Germinal center (tissue), 1 donor: ENCODE measurements around the gene CAMK4.

ENCODE experiments used
- DNase-seq: peaks from one replicate; pipeline ENCODE4 v3.0.0; 2012; ENCODE audit warnings: mixed read lengths, low spot score

The CAMK4 gene

DNA sequence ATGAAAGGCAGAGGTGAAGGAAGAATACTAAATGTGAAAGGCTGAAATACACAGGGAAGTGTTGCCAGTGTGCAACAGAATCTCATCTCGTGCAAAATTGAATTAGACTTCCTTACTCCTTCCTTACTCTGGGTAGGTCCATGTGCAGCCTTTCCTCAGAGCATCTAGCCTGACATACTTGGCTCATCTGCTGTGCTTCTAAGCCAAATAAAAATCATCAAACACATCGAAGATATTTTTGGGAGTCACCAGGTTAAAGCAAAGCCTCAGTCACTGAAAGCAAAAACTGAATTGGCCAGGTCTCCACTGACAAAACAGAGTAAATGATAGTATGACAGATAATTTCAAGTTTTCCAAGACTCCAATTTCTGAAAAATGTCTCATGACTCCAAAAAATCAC, 268.8 kb downstream of the CAMK4 start:
- DNase-seq = no peak

DNA sequence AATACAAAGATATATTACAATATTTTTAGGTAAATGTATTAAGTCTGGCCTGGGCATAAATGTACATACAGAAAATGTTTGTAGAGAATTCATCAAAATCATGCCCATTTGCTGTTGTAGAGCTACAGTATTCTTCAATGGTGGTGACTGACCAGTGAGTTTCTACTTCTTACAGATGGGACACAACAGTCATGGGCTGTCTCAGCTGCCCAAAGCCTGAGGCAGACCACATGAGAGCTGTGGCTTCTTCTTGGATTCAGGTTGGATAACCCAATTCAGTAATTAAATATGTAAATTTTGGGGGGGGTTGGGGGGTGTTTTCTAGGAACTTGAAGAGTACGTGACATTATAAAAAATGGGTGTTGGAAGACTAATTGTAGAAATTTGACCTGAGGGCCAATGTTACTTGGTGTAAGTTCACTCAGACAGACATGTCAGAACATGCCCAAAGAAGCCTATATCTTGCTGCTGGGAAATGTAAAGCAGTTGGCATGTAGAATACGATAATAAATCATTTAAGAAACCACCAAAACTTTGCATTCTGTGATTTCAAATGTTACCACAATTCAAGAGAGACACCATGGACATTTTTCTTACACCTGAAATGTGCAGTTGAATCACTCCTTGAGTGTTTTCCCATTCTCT, 270.3 kb downstream of the CAMK4 start:
- DNase-seq = no peak

DNA sequence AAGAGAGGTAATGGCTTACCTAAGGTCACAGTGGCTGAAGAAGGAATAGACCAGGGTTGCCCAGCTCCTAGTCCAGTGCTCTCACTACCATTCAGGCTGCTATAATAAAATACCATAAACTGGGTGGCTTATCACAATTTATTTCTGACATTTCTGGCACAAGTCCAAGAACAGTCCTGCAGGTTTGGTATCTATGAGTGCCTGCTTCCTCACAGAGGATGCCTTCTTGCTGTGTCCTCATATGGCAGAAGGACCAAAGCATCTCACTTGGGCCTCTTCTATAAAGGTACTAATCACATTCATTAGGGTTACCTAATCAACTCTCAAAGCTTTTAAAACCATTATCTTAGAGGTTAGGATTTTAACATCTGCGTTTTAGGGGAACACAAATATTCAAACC, 271.0 kb downstream of the CAMK4 start:
- no peak for DNase-seq

DNA sequence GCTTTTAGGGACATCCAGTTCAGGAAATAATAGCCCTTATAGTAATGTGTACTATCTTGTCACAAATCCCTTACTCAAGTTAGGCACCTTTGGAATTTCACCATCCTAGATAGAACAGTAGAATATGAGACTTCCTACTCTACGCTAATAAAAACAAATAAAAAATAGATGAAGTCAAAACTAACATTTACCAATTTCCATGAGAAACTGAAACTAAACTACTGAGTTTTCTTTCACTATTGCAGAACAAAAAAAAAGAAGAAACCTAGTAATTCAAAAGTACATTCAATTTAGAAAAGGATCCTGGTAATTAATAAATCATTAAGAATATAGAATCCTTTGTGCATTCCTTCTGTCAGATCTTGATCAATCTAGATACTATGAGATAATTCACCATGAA, 274.2 kb downstream of the CAMK4 start:
- DNase-seq = no peak

DNA sequence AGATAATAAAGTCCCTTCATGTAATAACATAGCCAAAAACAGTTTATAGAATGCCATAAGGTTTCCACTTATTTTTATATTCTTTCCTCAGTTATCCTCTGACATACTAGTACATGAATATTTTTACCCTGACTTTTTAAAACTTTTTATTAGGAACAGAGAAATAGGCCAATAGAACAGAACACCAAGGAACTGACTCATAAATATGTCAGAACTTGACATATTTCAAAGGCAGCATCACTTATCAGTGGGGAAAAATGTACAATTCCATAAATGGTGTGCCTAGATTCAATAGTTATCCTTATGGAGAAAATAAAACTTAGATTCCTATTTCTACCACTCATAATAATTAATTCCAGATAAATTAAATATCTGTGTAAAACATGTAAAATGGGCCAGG, 278.8 kb downstream of the CAMK4 start:
- DNase-seq = no peak

DNA sequence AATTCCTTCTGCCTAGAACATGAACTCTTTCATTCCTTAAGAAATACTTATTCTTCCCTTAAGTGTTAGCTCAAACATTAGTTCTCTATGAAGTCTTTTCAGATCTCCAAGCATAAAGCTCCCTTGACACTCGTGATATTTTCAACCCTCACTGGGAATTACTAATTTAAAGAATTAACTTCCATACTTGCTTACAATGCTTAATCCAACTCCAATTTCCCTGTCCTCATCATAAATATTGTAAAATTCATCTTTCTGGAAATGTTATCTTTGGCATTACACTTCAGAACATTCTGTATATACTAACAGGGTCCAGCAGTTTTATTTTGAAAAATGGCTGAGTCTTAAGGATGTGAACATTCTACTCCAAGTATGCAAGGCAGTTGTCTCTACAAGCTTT, 280.9 kb downstream of the CAMK4 start:
- no peak for DNase-seq

DNA sequence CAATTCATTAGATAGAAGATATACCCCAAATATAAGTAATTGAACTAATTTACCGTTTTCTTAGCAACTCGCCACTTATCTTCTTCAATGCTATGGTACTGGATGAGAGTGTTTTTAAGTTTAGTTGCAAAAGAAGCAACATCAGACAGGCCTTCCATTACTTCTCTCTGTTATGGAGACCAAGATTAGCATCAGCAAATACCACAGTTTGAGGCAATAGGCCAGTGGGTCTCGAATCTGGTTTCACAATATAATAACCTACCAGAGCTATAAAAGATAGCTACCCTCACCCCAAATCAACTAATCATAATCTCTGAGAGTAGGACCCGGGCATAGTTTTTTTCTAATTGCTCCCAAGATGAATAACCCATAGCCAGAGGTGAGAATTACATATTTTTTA, 283.1 kb downstream of the CAMK4 start:
- no peak for DNase-seq

DNA sequence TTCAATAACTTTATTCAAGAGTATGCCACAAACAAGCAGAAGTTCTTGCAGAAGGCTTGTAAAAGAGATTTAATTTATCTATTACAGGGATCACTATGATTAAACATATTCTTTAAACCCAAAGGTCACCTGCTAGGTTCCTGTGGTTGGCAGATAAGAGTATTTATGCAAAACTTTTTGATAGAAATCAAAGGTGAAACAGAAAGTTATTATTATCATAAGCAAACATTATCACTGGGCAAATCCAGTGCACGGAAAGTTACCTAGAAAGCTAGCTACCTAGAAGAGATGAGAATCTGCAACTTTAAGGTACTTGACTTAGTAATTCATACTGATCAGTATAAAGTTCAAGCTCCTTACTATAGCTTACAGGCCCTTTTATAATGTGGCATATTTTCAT, 284.9 kb downstream of the CAMK4 start:
- no peak for DNase-seq

DNA sequence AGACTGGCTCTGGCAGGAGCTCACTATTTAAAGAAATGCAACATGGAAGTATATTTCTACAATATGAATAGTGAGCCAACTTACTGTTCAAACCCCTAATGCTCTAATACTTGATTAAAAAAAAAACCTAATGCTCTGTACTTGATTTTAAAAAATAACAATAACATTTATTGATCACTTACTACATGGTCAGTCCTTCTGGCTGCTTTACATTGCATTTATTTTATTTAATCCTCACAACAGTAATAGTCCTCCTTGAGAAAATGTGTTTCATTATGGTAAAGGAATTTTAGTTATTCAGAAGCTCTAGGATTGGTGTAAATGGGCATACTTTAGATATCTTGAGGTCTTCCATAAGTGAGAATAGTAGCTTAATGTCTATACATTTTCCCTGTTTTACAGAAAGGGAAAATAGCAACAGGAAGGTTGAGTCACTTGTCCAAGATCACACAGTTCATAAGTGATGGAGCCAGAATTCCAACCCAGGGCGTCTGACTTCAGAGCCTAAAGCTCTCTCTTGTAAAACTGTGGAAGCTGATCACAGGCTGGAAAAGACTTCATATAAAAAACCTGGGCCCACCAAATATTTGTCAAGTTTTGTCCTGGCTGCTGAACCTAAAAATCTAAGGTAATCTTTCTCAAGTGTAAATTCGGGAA, 287.1 kb downstream of the CAMK4 start:
- no peak for DNase-seq

DNA sequence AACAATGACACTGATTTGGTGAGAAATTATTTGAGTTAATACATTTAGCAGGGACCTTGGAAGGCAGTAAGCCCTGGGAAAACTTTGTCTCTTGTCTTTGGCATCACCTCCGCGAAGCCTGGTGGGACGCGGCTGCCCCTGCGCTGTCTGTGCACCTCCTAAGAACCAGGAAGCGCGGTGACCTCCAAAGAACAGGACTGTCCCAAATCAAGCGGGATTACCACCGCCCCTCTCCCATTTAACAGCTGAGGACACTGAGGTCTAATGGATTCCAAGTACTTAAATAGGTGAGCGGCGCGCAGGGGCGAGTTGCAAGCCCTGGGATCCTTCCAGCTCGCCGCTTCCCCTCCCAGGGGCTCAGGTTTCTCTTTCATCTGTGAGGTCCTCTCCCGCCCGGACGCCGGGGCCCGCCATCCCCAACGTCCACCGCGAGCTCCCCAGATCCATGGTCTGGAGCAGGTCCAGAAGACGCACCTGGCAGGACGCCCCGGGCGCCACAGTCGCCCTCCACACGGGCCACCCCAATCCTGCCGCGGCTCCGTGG, 287.7 kb downstream of the CAMK4 start:
- DNase-seq = peak; percentile 37

DNA sequence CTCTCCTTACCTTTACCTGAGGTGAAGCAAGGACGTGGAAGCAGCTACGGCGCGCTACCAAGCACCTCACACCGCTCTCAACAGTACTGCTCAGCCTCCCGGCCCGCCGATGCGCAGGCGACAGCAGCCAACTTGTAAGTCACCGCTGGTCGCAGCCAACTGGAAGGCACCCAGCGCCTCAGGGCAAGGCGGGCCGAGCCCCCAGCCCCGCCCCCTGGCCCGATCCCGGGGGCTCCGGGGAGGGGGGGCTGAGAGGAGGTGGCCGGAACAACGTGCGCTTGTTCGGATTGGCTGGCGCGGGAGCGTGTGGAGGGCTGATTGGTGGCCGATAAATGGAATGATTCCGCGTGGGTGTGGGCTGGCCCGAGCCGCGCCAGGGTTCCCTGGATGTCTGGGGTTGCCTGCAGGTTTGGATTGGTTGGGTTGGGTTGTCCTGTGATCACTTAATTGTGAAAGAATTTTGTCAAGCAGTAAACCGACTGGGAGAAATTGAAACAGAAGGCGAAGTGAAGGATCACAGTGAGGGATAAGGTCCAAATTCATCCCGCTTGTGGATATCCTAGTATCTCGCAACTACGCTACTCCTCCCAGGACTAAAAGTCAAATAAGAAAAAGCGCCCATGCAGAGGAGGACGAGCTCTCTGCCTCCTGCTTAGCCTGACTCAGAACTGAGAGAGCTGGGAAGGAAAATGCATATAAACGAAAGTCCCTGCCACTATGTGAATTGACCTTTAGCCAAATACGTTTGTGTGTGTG, 288.4 kb downstream of the CAMK4 start, which contains the start of gene STARD4:
STARD4 (minus strand) TSS at position 161 of the 756 bp plus-strand sequence. CDS start 5,102 bp downstream, outside the sequence.
- peak; percentile 93 for DNase-seq

DNA sequence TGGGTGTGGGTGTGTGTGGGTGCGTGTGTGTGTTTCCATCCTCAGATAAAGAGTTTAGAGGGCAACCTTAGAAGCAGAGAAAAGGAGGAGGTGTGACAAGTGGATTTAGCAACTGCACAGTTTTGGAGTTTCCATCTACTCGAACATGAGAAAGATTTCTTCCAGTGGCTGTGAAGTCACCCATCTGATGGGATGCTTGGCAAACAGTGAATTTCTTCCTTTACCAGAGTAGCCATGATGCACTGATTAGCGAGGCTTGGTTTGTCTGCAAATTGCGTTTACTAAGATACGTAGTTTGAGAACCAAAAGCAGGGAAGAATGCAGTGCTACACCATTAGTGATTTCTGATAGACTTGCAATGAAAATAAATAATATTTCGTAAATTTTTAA, 288.9 kb downstream of the CAMK4 start:
- no peak for DNase-seq

DNA sequence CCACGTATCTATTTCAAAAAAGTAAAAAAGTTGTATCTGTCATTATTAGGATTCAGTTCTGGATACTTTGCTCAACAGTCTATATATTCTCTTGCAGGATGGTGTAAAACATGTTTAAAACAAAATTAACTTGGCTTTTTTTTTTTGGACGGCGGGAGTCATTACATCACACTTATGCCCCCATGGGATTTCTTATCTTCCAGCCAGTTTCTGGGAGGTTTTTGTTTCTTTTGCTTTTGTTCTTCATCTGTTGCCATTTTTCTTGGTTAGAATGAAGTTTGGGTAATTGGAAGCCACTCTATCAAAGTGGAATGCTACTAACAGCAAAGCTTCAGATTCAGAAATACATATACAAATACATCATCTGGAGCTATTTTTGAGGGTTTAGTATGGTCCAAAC, 289.9 kb downstream of the CAMK4 start:
- DNase-seq = no peak

DNA sequence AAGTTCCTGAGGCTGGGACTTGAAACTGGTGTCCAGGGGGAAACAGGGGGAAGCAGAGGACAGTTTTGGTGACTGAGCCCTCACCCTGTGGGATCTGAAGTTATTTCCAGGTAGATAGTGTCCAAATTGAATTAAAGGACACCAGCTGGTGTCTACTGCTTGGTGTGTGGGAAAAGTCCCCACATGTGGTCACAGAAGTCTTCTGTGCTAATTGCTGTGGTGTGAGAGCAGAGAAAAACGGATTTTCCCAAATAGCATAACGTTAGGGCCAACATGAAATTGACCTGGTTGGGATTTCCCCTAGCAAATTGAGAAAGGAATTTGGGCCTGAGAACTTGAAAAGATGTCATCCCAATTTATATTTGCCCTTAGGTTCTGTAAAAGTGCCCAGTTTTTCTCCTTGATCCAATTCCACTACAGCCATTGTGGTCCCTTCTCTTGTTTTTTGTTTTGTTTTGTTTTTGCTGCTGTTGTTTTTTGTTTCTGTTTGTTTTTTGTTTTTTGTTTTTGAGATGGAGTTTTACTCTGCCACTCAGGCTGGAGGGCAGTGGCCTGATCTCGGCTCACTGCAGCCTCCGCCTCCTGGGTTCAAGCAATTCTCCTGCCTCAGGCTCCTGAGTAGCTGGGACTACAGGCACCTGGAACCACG, 293.8 kb downstream of the CAMK4 start:
- no peak for DNase-seq

DNA sequence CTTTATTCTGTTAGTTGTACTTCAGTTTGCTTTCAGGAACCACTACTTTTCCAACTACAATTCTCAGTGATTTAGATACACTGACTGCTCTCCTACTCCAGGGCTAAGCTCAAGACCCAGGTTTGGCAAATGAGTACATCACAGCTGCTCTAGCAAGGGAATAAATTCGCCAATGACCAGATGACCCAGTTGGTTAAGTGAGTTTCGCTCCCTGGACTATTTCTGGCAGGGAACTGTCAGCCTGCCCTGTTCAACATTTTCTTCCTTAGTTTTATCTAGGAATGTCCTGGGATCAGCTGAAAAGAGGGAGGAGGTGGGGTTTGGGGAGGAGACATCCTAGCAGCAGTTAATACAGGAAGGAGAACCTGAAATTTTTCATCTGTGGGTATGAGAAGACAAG, 294.6 kb downstream of the CAMK4 start:
- no peak for DNase-seq

DNA sequence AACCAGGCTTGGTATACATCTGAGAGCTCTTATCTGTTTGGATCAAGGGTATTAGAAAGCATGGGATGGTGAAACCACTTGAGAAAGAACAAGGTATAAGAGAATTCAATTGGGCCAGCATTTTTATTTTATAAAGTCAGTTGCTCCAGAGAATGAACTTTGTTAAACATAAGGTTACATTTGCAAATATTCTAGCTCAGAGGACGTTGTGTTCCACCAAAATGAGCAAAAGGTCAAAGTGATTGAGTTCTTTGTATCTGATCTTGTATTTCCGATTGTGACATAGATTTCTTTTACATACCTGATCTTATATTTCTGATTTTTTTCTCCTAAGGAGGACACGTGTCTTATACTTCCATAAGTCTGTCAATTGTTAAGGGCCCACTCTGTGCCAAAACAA, 296.7 kb downstream of the CAMK4 start:
- DNase-seq = no peak

DNA sequence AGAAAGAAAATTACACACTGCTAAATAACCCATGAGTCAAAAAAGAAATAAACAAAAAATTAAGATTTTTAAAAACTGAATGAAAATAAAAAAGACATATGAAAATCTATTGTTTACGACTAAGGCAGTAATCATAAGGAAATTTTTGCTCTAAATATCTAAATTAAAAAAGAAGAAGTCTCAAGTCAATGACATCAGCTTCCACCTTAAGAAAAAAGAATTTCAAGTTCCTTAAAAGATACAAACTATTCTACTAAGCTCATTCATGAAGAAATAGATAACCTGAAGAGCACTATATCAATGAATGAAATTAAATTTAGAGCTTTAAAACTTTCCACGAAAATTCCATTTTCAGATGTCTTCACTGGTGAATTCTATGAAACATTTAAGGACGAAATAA, 303.9 kb downstream of the CAMK4 start:
- DNase-seq = no peak

DNA sequence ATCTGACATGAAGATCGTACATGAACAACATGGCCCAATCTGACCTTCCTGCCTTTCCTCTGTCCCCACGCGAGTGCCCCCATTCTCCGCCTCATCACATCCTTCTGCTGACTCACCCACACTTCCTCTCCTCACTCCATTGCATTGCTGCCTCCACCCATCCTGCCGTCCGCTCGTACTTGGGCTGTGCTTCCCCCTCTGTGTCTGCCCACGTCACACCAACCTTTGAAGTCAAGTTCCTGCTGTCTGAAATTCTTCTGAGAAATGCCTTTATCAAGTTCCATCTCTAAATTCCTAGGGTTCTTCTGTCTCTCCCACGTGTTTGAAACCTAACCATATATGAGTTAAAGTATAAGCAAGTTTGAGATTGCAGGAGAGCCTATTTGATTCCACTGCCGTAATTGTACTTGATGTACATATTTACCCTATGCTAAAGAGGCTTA, 306.1 kb downstream of the CAMK4 start:
- peak; percentile 42 for DNase-seq

DNA sequence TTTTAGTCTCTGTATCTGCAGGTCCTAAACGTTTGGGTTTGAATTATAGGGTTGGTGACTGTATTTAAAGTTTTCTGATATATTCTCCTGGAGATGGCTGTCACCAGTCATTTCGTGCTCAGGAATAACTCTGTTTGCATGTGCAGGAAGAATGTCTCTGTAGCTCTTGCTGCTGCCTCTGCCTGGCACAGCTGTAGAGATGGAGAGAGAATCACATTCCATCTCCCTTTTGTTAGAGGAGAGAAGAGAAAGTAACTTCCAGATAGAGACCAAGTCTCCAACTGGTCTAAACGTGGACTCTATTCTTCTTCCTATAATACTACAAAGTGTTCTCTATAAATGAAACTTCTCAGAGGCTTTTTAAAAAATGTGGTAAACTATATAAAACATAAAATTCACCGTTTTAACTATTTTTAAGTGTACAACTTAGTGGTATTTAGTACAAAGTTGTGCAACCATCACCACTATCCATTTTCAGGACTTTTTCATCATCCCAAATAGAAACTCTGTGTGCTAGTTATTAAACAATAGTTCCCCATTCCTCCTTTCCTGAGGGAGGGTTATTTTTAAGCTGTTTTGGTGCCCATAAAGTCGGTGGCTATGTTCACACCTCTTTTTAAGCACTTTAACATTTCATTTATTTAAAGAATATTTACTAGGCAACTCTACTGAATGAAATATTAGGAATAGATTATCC, 308.9 kb downstream of the CAMK4 start:
- no peak for DNase-seq

DNA sequence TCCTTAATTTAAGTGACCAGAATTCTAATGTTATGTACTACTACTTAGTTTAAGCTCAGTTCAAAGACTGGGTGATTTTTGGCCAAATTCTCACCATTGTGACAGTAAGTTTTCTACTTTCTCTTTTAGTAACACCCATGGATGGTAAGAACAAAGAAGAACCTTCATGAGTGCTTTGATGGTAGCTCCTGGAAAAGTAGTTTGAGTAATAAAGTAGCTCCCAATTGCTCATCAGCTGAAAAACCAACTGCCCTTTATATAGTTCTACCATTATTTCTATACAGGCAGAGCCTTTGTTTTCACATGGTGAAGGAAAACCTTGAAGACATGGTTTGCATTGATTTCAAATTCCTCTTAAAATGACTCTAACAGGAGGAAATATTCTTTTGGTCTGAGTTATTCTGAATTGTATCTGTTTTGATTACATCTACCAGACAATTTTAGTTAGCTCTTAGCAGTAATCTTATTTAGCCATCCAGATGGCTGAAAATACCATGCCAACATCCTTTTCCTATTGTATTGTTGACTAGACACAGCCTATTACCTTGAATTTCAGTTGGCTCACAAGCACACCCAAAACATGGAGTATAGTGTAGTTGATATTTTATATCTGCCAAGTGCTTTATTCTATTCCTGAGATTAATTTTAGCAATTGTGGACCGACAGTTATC, 311.8 kb downstream of the CAMK4 start:
- no peak for DNase-seq
